Measurements from ENCODE around the gene EXOC8. TPM values are rescaled to one million over a fixed set of nuclear protein-coding genes. Genes with fewer than 3 reads are reported as not detected.

Gene EXOC8
- total and polyA plus RNA-seq, 2 donors (not counting 1 experiment from before 2014, with no cell fraction given), result 10.0 to 32.6 TPM

- intact Hi-C loops (cut with micrococcal nuclease), result no loop called here
- Mint-ChIP-seq H3K4me1 (no peaks in the 10 kb centered on the region), H3K4me3 (no peak overlapping the region), H3K27me3 (no peaks in the 10 kb centered on the region), H3K27ac (no peak overlapping the region), H3K9me3 (ENCODE audit: insufficient read depth) (no peaks in the 10 kb centered on the region)
- H2AFZ ChIP-seq (ENCODE audit: insufficient read depth, low read depth, low read length, poor library complexity, severe bottlenecking), result no peak overlapping the region
- no peak overlapping the region for H3K27ac ChIP-seq (ENCODE audit: low read length in 2 of 2)
- TF ChIP-seq EZH2 (IDR thresholded peaks at IDR 0.05; ENCODE audit: borderline replicate concordance, insufficient read depth, low read depth, low read length, poor library complexity, severe bottlenecking) (no peak), CTCF (IDR thresholded peaks at IDR 0.05) (no peak)
- DNase-seq (no peak), ATAC-seq (ENCODE audit: low read depth) (no peak)
- no peaks in the 10 kb centered on the region for H3K27me3 ChIP-seq (replicated peaks in 1 of 4; ENCODE audit: control extremely low read depth in 1 of 4, control insufficient read depth in 3 of 4, insufficient read depth in 4 of 4, low read length in 3 of 4)
- H3K79me2 ChIP-seq (ENCODE audit: control insufficient read depth, insufficient read depth, low read length), result no peaks in the 10 kb centered on the region
- no peak overlapping the region for H3K9ac ChIP-seq (ENCODE audit: low read length)
- no peak overlapping the region for H3K4me3 ChIP-seq (ENCODE audit: control extremely low read depth in 1 of 5, extremely low read depth in 1 of 5, insufficient read depth in 1 of 5, low read depth in 2 of 5, low read length in 4 of 5)
- no peak overlapping the region for H3K4me2 ChIP-seq (replicated peaks; ENCODE audit: low read depth, low read length, poor library complexity, severe bottlenecking)
- WGBS (ENCODE audit: insufficient coverage), result 92% methylated on average over 4 of the region's 4 CpGs
- ChIA-PET POLR2A (no interaction called here), CTCF (interaction anchor here (1.1 to 1.3 kb wide), 3 partner anchors 12 to 39 kb away, joined by 3 to 4 read pairs (median 3); partner anchors contain the start of gene EXOC8)
- H3K9me3 ChIP-seq (ENCODE audit: control extremely low read depth in 1 of 3, control insufficient read depth in 2 of 3, insufficient read depth in 1 of 3, low read length in 2 of 3), result peaks cover 0 to 7% (median 0%) of the 10 kb centered on the region in 3 donors
- no peaks in the 10 kb centered on the region for H4K20me1 ChIP-seq (ENCODE audit: control insufficient read depth, insufficient read depth, low read length, poor library complexity, severe bottlenecking)
- H3K4me1 ChIP-seq (ENCODE audit: control insufficient read depth in 2 of 2, insufficient read depth in 2 of 2, low read length in 2 of 2), result no peaks in the 10 kb centered on the region
- no peaks in the 10 kb centered on the region for H3K36me3 ChIP-seq (replicated peaks in 1 of 2; ENCODE audit: control extremely low read depth in 1 of 2, control insufficient read depth in 1 of 2, extremely low read depth in 1 of 2, insufficient read depth in 2 of 2, low read length in 1 of 2)
Measured at GRCh38 chr1:231318568-231318967, 19.1 kb downstream of the EXOC8 start.

GRCh38 chr1:231318015-231318355 is 19.7 kb downstream of the EXOC8 start:
- H3K27me3 ChIP-seq (replicated peaks in 1 of 4; ENCODE audit: control extremely low read depth in 1 of 4, control insufficient read depth in 3 of 4, insufficient read depth in 4 of 4, low read length in 3 of 4), result no peaks in the 10 kb centered on the region
- CTCF ChIA-PET, result interaction anchor here (1.1 to 1.3 kb wide), 3 partner anchors 11 to 39 kb away, joined by 3 to 4 read pairs (median 3); partner anchors contain the start of gene EXOC8

More at GRCh38 chr1:231318015-231318355, 19.7 kb downstream of the EXOC8 start:
- Histone ChIP-seq H3K4me1 (ENCODE audit: control insufficient read depth in 2 of 2, insufficient read depth in 2 of 2, low read length in 2 of 2) (no peaks in the 10 kb centered on the region), H3K27ac (ENCODE audit: low read length in 2 of 2) (no peak overlapping the region), H3K36me3 (replicated peaks in 1 of 2; ENCODE audit: control extremely low read depth in 1 of 2, control insufficient read depth in 1 of 2, extremely low read depth in 1 of 2, insufficient read depth in 2 of 2, low read length in 1 of 2) (no peaks in the 10 kb centered on the region), H4K20me1 (ENCODE audit: control insufficient read depth, insufficient read depth, low read length, poor library complexity, severe bottlenecking) (no peaks in the 10 kb centered on the region), H3K9ac (ENCODE audit: low read length) (no peak overlapping the region), H3K79me2 (ENCODE audit: control insufficient read depth, insufficient read depth, low read length) (no peaks in the 10 kb centered on the region), H3K4me3 (ENCODE audit: control extremely low read depth in 1 of 5, extremely low read depth in 1 of 5, insufficient read depth in 1 of 5, low read depth in 2 of 5, low read length in 4 of 5) (no peak overlapping the region), H3K9me3 (ENCODE audit: control extremely low read depth in 1 of 3, control insufficient read depth in 2 of 3, insufficient read depth in 1 of 3, low read length in 2 of 3) (peaks cover 0 to 7% (median 0%) of the 10 kb centered on the region in 3 donors), H3K4me2 (replicated peaks; ENCODE audit: low read depth, low read length, poor library complexity, severe bottlenecking) (no peak overlapping the region), H2AFZ (ENCODE audit: insufficient read depth, low read depth, low read length, poor library complexity, severe bottlenecking) (no peak overlapping the region)
- Mint-ChIP-seq H3K27me3 (no peaks in the 10 kb centered on the region), H3K4me3 (no peak overlapping the region), H3K9me3 (ENCODE audit: insufficient read depth) (no peaks in the 10 kb centered on the region), H3K27ac (no peak overlapping the region), H3K4me1 (no peaks in the 10 kb centered on the region)
- TF ChIP-seq EZH2 (IDR thresholded peaks at IDR 0.05; ENCODE audit: borderline replicate concordance, insufficient read depth, low read depth, low read length, poor library complexity, severe bottlenecking) (no peak), CTCF (IDR thresholded peaks at IDR 0.05) (no peak)
- POLR2A ChIA-PET, result no interaction called here
- WGBS (ENCODE audit: insufficient coverage), result 100% methylated on average over 2 of the region's 15 CpGs
- DNase-seq (no peak), ATAC-seq (ENCODE audit: low read depth) (no peak)
- intact Hi-C loops (cut with micrococcal nuclease), result no loop called here

Data from B cell (primary cell).